Suprapubic skin (tissue), 4 donors: ENCODE results near the gene SFXN5.
A peak's percentile ranks its signal among the peaks of the same experiment; 100 is the strongest.

Experiments
- CTCF ChIP-seq, 2 donors: fragments of 200-600 bp in 1 of 2; fragments of 450-650 bp in 1 of 2; sonication (generic) in 1 of 2; IDR thresholded peaks; one replicate each; pipeline ENCODE4 v1.5.1; 2016 to 2019; ENCODE audit warnings: antibody characterized with exemption in 2 of 2, mild to moderate bottlenecking in 1 of 2, moderate library complexity in 1 of 2
- EP300 ChIP-seq: sonication (generic); formaldehyde crosslinking; IDR thresholded peaks from one replicate; pipeline ENCODE4 v1.6.1; 2017; ENCODE audit warnings: antibody characterized with exemption
- POLR2A ChIP-seq, 2 donors: fragments of 450-650 bp; IDR thresholded peaks; one replicate each; pipeline ENCODE4 v1.6.1; 2017; ENCODE audit warnings: antibody characterized with exemption in 2 of 2, mild to moderate bottlenecking in 2 of 2, moderate library complexity in 2 of 2
- POLR2AphosphoS5 ChIP-seq, 3 donors: sonication (generic); formaldehyde crosslinking; IDR thresholded peaks; one replicate each; pipeline ENCODE4 v1.6.1; 2017; ENCODE audit warnings: antibody characterized with exemption in 3 of 3

DNA sequence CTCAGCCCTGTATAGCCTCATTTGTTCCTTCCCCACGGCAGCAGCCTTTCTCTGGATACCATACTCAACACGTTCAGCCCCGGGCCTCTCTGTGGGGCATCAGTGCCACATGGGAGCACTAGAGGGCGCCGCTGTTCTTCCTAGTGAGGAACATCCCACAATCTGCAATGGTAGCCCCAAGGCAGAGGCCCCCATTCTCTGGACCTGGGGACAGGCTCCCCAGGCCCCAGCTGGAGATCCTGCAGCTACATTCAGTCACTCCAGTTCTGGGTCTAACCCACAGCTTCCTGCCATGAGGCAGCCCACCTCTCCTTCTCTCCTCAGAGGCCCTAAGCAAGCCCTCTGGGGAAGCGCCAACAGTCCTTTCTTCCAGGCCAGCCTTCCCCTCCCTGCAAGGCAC, 14.2 kb upstream of the SFXN5 start:
- peak; percentile 50 to 91 for TF ChIP-seq CTCF (IDR thresholded peaks at IDR 0.05)
- no peak for TF ChIP-seq POLR2A (IDR thresholded peaks at IDR 0.05)
- no peak for TF ChIP-seq EP300
- no peak for TF ChIP-seq POLR2AphosphoS5 (IDR thresholded peaks at IDR 0.05)
